Transverse colon (tissue), 4 donors: ENCODE data around the gene GABRG3. TPM values are rescaled to one million over a fixed set of nuclear protein-coding genes. Genes with fewer than 3 reads are reported as not detected.

Experiments used
- DNase-seq: peaks from one replicate; pipeline ENCODE4 v3.0.0-alpha.2; 2019
- H3K27ac ChIP-seq, 4 donors: fragments of 200-600 bp; sonication (generic); 2 replicates each; pipeline ENCODE4 v1.5.1; 2016 to 2018; ENCODE audit warnings: inconsistent platforms in 4 of 4
- H3K27me3 ChIP-seq: fragments of 200-600 bp; sonication (generic); 2 replicates; pipeline ENCODE4 v1.5.1; 2017; ENCODE audit warnings: inconsistent platforms
- H3K36me3 ChIP-seq, 4 donors: fragments of 200-600 bp; sonication (generic); 2 replicates each; pipeline ENCODE4 v1.5.1; 2017 to 2019; ENCODE audit warnings: inconsistent platforms in 4 of 4
- H3K4me1 ChIP-seq, 4 donors: fragments of 200-600 bp; sonication (generic); 2 replicates each; pipeline ENCODE4 v1.5.1; 2017 to 2020; ENCODE audit warnings: inconsistent platforms in 4 of 4
- H3K4me3 ChIP-seq, 4 donors: fragments of 200-600 bp; sonication (generic); 1 replicate in 1 of 4; 2 replicates in 3 of 4; pipeline versions ENCODE4 v1.5.1 to v1.6.1; 2017 to 2019; ENCODE audit warnings: inconsistent platforms in 4 of 4
- H3K9me3 ChIP-seq, 2 donors: fragments of 200-600 bp; sonication (generic); 2 replicates each; pipeline ENCODE4 v1.5.1; 2017 to 2019; ENCODE audit warnings: inconsistent platforms in 2 of 2
- CTCF ChIP-seq, 5 experiments: fragments of 200-600 bp in 3 of 5; fragments of 450-650 bp in 2 of 5; sonication (generic) in 3 of 5; IDR thresholded peaks; 1 replicate in 2 of 5; 2 replicates in 3 of 5; pipeline ENCODE4 v1.5.1; 2016 to 2017; ENCODE audit warnings: antibody characterized with exemption in 5 of 5, inconsistent platforms in 3 of 5, mild to moderate bottlenecking in 2 of 5, moderate library complexity in 1 of 5
- EP300 ChIP-seq: sonication (generic); formaldehyde crosslinking; IDR thresholded peaks from one replicate; pipeline ENCODE4 v1.6.1; 2017; ENCODE audit warnings: antibody characterized with exemption, low read depth
- POLR2A ChIP-seq: fragments of 450-650 bp; IDR thresholded peaks from one replicate; pipeline ENCODE4 v1.6.1; 2016; ENCODE audit warnings: antibody characterized with exemption, mild to moderate bottlenecking, moderate library complexity
- POLR2AphosphoS5 ChIP-seq, 3 donors: sonication (generic); formaldehyde crosslinking; IDR thresholded peaks; one replicate each; pipeline ENCODE4 v1.6.1; 2016; ENCODE audit warnings: antibody characterized with exemption in 3 of 3
- WGBS, 2 donors: methylation state at CpG; one replicate each; pipeline ENCODE4 v1.1.5; 2018; ENCODE audit warnings: low coverage in 1 of 2; 5-methylcytosine and 5-hydroxymethylcytosine counted together
- in situ Hi-C, 4 donors: fragments of 200-750 bp; cut with MboI; loops; one replicate each; pipeline versions ENCODE4 v1.15.0 to v1.15.1; 2017; ENCODE audit warnings: low sequenced_read_pairs in 3 of 4, low pct_ligation_motif_present in 1 of 4, low pct_unique_long_range_greater_than_20kb in 1 of 4
- intact Hi-C: fragments of 100-400 bp; cut with DNase I; formaldehyde crosslinking; loops from one replicate; pipeline ENCODE4 v1.15.1; 2023; ENCODE audit warnings: low total_unique reads
- total RNA-seq, 4 donors: library from RNA; depleted of rRNA; stranded (reverse); fragments of >200 nt; gene quantifications; one replicate each; pipeline ENCODE4 v1.1.0, GENCODE V29; 2016

Gene GABRG3
- total RNA-seq, 4 donors from 2014 or later: not detected

GRCh38 chr15:27223179-27223578 is 252.2 kb downstream of the GABRG3 start:
- no peak overlapping the region for H3K4me3 ChIP-seq
- no peaks in the 10 kb centered on the region for H3K4me1 ChIP-seq
- TF ChIP-seq POLR2AphosphoS5 (IDR thresholded peaks at IDR 0.05) (no peak), CTCF (IDR thresholded peaks at IDR 0.05) (no peak), EP300 (no peak), POLR2A (no peak)
- H3K27me3 ChIP-seq: no peaks in the 10 kb centered on the region
- in situ Hi-C loops (no loop called here), intact Hi-C loops (no loop called here)
- peaks cover 0 to 5% of the 10 kb centered on the region in 2 donors for H3K9me3 ChIP-seq
- no peaks in the 10 kb centered on the region for H3K36me3 ChIP-seq
- WGBS, 2 donors: 62% methylated on average over 2 of the region's 2 CpGs; no CpG with 5 or more reads in 1 of the 2 donors
- no peak for DNase-seq
- H3K27ac ChIP-seq: no peak overlapping the region

GRCh38 chr15:27231811-27232210 is 260.8 kb downstream of the GABRG3 start:
- TF ChIP-seq CTCF (IDR thresholded peaks at IDR 0.05): no peak
- in situ Hi-C loops (no loop called here), intact Hi-C loops (no loop called here)
- H3K36me3 ChIP-seq: no peaks in the 10 kb centered on the region
- H3K4me3 ChIP-seq: no peak overlapping the region
- H3K27me3 ChIP-seq: no peaks in the 10 kb centered on the region
- WGBS, 2 donors: 23 to 67% methylated on average over 2 of the region's 2 CpGs
- H3K27ac ChIP-seq: no peak overlapping the region
- H3K4me1 ChIP-seq: no peaks in the 10 kb centered on the region
- peaks cover 0 to 6% of the 10 kb centered on the region in 2 donors for H3K9me3 ChIP-seq
- no peak for DNase-seq

DNA sequence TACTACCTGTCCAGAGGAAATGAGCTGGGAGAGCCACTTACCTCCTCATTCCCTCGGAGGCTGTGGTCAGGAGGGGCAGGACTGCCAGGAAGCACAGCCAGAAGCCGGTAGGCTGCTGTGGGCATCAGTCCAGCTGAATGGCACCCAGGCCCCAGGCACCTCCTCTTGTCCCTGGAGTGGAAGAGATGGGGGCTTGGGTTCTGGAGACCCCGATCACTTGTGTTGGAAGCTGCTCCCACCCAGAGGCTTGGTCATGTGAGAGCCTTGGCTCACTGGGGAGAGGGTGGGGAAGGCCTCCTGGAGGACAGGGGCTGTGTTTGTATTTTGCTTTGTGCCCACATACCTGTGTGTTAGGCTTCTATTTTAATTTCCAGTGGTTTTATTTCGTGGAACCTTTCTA is 261.9 kb downstream of the GABRG3 start:
- DNase-seq: no peak
- H3K9me3 ChIP-seq: peaks cover 0 to 6% of the 10 kb centered on the region in 2 donors
- TF ChIP-seq EP300 (no peak), POLR2A (no peak), CTCF (IDR thresholded peaks at IDR 0.05) (no peak)
- no peak overlapping the region for H3K27ac ChIP-seq
- H3K4me1 ChIP-seq: no peaks in the 10 kb centered on the region
- intact Hi-C loops (no loop called here), in situ Hi-C loops (no loop called here)
- no peaks in the 10 kb centered on the region for H3K27me3 ChIP-seq
- 52% methylated on average over 4 of the region's 4 CpGs; no CpG with 5 or more reads in 1 of the 2 donors for WGBS, 2 donors
- no peaks in the 10 kb centered on the region for H3K36me3 ChIP-seq
- no peak overlapping the region for H3K4me3 ChIP-seq

DNA sequence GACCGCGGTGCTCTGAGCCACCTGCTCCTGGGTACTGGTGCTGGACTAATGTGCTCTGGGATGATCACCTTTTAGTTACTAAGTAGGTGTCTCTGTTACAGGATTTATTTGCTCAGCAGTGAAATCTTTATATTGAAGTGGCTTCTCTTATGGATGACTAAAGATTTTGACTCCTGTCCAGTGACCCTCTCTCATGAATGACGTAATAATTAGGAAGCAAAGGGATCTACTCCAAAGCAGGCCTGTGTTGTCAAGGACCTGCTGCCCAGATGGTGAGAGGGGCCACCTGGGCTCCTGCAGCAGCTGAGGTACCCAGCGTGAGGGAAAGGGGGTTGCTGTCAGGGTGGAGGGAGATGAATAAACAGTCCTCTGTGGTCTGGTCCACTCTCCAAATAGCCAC is 263.6 kb downstream of the GABRG3 start:
- H3K4me1 ChIP-seq: no peaks in the 10 kb centered on the region
- WGBS, 2 donors: 73 to 83% methylated on average over 1 to 4 of the region's 4 CpGs
- no peak overlapping the region for H3K27ac ChIP-seq
- no peak for TF ChIP-seq POLR2A
- no peak for TF ChIP-seq POLR2AphosphoS5 (IDR thresholded peaks at IDR 0.05)
- TF ChIP-seq CTCF (IDR thresholded peaks at IDR 0.05): no peak
- no peak for TF ChIP-seq EP300
- no peak overlapping the region for H3K4me3 ChIP-seq
- intact Hi-C loops: no loop called here
- DNase-seq: no peak
- H3K9me3 ChIP-seq: peaks cover 0 to 4% of the 10 kb centered on the region in 2 donors
- no peaks in the 10 kb centered on the region for H3K27me3 ChIP-seq
- no peaks in the 10 kb centered on the region for H3K36me3 ChIP-seq
- in situ Hi-C loops: no loop called here
